ENCODE data around the gene HCFC2.

The HCFC2 gene

DNA sequence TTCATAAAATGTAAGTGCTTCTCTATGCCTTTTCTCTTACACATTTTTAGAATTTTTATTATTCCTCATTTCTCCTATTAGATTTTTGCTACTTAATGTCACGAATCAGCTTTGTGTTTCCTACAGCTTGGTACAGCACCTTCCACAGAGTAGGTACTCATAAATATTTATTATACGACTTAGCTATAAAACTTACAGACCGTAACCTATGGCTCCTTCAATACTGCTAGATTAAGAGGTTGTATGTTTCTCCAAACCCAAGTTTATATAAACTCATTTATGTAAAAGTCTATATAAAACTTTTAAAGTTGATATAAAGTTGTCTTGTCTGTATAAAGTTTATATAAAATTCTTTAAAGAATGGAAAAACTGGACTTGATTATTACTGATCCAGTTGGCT is 62.2 kb downstream of the HCFC2 start:
- DNase-seq = no peak

DNA sequence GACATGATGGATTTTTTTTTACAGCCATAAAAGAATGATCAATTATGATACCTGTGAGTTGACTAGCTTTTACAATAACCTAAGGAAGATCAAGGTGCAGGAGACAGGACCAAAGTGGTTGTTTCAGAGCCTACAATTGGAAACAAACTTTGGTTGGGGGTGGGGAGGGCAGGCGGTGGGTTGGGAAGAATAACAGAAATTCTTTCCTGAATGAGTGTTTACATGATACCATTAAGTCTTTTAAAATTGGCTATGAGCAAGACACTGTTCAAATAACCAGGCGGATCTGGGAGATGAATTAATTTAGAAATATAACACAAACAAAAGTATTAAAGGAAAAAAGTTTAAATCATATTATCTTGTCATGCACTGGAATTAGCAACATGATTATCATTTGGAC is 66.4 kb downstream of the HCFC2 start:
- DNase-seq = no peak

- no peak for DNase-seq
These were observed 67.3 kb downstream of the HCFC2 start for GRCh38 chr12:104131609-104132008.

DNA sequence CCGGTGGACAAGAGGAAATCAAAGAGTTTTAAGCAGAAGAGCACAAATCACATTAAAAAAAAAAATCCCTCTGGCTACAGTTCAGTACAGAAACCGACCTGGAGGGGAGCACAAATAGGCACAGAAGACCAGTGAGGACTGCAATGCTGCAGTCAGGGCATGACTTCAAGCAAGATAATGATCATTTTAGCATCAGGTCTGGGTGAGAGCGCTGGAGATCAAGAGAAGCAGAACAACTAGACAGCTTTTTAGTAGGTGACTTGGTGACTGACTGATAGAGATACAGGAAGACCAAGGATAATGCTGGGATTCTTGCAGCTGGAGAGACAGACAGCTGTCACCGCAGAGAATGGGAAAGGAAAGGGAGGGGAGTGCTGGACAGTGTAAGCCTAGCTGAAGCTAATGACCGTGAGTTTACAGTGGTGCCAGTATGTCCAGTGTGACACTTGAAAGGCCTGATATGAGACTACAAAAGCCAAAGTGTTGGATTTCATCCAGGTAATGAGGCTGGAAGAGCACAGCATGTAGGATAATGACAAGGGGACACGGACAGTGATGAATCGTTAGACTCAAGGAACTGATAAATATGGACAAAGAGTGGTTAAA is 68.1 kb downstream of the HCFC2 start:
- no peak for DNase-seq

DNA sequence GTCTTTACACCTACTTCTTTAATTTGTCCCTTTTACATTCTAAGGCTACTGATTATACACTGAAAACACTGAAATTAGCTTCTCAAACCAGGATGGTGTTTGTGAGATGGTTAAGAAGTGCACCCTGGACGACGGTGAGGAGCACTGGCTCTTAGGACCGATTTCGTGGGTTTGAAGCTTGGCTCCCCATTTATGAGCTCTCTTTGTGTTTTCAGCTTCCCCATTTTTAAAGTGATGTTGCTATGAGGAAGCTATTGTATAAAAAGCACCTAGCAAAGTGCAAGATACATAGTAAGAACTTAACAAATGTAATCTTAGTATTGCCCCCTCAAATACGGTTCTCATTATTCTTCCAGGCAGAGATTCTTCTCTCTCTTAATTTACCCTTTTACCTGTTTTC is 69.0 kb downstream of the HCFC2 start:
- no peak for DNase-seq

DNA sequence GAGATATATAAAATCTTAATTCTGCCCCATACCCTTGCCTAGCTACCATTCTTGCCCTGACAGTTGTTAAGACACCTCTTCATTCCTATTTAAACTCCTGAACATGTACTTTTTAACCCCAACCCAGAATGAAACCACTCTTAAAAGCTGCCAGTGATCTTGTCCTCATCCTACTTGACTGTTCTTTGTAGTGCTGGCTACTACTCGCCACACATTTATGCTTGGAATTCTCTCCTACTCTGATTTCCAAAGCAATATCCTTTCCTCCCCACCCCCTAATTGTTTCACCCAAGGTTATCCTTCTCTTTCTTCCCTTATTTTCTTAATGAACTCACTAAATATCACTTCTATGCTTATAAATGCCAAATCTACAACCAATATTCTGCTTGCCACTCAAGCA is 69.5 kb downstream of the HCFC2 start:
- no peak for DNase-seq

DNA sequence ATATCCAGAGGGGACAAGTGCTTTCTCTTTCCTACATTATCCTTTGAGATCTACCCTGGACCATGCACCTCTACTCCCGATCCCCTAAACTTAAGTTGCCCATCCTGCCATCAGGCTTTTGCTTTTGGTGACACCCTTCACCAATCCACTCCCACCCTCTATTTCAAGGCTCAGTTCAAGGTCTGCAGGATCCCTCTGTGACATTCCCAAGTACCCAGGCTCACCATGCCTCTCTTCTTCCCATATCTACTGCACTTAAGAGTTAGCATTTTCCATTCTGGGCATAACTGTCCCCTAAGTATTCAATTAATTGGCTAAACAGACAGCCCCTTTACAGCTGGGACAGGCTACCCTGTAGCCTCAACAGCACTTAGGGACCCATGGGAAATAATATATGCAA is 70.6 kb downstream of the HCFC2 start:
- DNase-seq = no peak

- no peak for DNase-seq
These were observed 72.2 kb downstream of the HCFC2 start for GRCh38 chr12:104136577-104136976.

DNA sequence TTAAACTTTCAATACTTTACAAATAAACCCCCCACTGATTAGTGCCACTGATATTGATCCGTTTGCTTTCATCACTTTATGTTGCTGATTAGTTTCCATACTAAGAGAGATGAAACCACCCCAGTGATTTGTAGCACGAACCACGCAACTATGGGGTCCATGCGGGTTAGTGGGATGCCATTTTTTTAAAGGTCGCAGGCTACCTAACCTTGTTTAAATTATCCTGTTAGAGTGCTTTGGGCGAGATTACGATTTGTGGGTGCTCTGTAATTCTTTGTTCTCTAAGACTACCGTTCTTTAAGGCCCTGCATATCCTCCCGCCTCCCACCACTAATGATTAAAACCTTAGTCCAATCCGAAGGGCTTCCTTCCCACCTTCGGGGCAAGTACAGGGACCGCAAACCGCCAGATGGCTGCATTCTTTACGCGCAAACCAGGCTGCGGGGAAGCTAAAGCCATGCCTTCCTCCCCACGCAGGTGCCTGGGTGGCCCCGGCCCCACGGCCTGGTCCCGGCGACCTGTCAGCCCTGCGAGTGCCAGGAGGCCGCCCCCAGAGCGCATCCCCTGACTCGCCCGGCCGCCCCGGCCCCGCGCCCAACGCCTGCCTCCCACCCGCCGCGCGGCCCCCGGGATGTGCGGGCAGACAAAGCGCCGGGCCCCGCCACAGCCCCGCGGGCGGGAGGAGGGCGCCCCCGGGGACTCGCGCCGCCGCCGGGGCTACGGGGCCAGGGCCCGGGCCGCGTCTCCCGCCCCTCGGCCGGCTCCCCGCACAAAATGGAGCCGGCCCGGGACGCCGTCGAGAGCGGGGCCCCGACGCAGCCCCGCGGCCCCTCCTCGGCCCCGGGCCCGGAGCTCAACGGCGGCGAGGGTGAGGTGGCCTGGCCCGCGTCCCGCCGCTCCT is 72.9 kb downstream of the HCFC2 start:
- peak; percentile 29 to 31 for DNase-seq

DNA sequence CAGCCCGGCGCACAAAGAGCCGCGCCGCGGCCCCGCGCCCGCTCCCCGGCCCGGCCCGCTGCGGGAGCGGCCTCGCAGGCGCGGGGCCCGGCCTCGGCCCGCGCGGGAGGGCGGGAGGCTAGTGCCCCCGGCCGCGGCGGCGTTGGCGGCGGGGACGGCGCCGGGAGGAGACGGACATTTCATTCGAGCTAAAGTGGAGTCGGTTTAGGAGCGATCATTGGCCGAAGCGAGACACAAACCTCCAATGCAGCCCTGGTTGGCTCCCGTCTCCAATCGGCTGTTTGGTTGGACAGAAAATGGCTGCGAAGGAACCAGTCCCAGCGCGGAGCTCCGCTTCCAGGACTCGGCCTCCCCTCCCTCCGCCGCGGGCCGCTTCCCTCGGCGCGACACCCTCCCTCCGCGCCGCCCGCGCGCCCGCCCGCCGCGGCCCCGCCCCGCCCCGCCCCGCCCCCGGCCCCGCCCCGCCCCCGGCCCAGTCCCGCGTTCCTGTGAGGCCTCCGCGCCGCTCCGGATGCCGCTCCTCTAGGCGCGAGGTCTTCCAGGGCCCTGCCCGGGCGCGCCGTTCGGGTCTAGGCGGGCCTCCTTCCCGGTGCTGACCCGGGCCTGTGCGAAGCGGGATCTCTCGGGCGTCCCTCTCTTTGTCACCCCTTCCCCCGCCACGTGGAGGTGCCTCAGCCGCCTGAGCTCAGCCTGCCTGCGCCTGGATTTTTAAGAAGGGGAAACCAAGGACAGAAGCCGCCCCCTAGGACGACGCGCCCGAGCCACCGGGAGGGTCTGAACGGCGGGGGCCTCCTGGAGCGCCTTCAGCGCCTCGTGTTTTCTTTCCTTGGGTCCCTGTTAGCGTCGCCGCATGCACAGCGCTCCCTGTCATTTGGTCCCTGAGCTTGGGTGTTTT is 73.8 kb downstream of the HCFC2 start, which contains the start of gene NFYB:
Gene NFYB, minus strand, starts transcription at position 309 of the 895 bp plus-strand sequence. CDS start 2,757 bp downstream, outside the sequence.
- DNase-seq = peak; percentile 79 to 88

- DNase-seq = no peak
These were observed 74.4 kb downstream of the HCFC2 start for GRCh38 chr12:104138797-104139152.

- no peak for DNase-seq
These were observed 78.2 kb downstream of the HCFC2 start for GRCh38 chr12:104142543-104142942.

DNA sequence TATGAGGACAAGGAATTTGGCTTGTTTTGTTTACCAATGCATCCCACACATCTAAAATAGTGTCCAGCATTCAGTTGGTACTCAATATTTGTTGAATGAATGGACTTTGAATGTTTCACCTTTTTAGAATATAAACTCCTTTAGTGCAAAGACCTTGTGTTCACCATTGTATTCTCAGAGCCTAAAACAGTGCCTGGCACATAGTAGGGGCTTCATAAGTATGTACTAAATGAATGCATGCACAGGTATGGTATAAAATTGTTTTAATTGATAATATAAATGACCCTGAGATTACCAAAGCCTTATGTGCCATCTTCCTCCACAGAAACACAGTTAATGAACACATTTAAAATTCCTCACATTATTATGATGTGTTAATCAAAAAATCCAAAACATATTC is 78.7 kb downstream of the HCFC2 start:
- no peak for DNase-seq

- DNase-seq = no peak
These were observed 79.6 kb downstream of the HCFC2 start for GRCh38 chr12:104143918-104144317.

- DNase-seq = no peak
These were observed 83.0 kb downstream of the HCFC2 start for GRCh38 chr12:104147346-104147745.

DNA sequence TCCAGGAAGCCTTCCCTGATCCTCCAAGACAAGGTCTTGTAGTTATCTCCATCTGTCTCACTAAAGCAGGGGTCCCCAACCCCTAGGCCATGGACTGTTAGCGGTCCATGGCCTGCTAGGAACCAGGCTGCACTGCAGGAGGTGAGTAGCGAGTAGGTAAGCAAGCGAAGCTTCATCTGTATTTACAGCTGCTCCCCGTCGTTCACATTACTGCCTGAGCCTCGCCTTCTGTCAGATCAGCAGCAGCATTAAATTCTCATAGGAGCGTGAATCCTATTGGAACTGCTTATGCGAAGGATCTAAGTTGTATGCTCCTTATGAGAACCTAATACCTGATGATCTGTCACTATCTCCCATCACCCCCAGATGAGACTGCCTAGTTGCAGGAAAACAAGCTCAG is 86.1 kb downstream of the HCFC2 start:
- DNase-seq = no peak

GRCh38 chr12:104152685-104153241 is 88.4 kb downstream of the HCFC2 start:
- DNase-seq = no peak

DNA sequence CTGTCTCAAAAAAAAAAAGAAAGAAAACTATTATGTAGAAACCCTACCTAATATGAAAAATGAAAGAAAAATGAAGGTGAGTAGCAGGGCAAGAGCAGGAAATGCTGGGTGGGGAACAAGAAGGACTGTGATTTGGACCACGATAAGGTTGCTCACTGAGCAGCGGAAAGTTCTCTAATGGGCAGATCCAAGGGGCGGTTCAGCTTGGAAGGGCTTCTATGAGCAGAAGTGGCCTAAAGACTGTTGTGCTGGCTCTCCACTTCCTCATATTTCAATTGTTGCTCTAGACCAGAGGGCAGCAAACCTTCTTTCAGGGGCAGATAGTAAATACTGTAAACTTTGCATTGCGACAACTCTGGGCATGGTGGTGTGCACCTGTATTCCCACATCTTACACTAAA is 90.0 kb downstream of the HCFC2 start:
- no peak for DNase-seq

DNA sequence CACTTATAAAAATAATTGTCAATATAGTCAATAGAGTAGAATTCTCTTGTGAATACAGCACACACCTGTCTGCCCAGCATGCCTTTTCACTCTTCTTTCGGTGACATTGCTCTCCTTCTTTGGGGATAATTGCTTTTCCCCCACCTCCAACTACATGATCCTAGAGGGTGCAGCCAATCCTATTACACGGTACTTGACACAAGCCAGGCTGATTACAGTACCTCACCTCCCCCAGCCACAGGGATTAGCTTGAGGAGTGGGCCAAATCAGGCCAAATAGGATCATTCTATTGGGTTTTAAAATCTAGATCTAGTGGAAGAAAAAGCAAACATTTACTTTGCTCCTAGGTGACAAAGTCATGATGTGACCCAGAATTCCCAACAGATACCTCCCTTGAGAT is 90.5 kb downstream of the HCFC2 start:
- no peak for DNase-seq
